Ishikawa (cell line): ENCODE data around the gene SH2D4B.

ENCODE experiments used
- CEBPB ChIP-seq: IDR thresholded peaks from 2 replicates; pipeline ENCODE4 v1.6.1; 2012
- CREB1 ChIP-seq: IDR thresholded peaks from 2 replicates; pipeline ENCODE4 v1.6.1; 2012; ENCODE audit warnings: low read depth
- EGR1 ChIP-seq: IDR thresholded peaks from 2 replicates; pipeline ENCODE4 v1.6.1; 2012
- EP300 ChIP-seq: IDR thresholded peaks from 2 replicates; pipeline ENCODE4 v1.6.1; 2012; ENCODE audit warnings: borderline replicate concordance
- FOXM1 ChIP-seq: IDR thresholded peaks from 2 replicates; pipeline ENCODE4 v1.6.1; 2012; ENCODE audit warnings: low read depth, borderline replicate concordance
- NFIC ChIP-seq: IDR thresholded peaks from 2 replicates; pipeline ENCODE4 v1.6.1; 2012
- RAD21 ChIP-seq: IDR thresholded peaks from 2 replicates; pipeline ENCODE4 v1.6.1; 2012; ENCODE audit warnings: low read depth
- REST ChIP-seq: IDR thresholded peaks from 2 replicates; pipeline ENCODE4 v1.6.1; 2012; ENCODE audit warnings: low read depth, mild to moderate bottlenecking
- TAF1 ChIP-seq: IDR thresholded peaks from 2 replicates; pipeline ENCODE4 v1.6.1; 2012; ENCODE audit warnings: low read depth, mild to moderate bottlenecking
- TCF12 ChIP-seq: IDR thresholded peaks from 2 replicates; pipeline ENCODE4 v1.6.1; 2012; ENCODE audit warnings: low read depth
- TEAD4 ChIP-seq: IDR thresholded peaks from 2 replicates; pipeline ENCODE4 v1.6.1; 2012
- YY1 ChIP-seq: IDR thresholded peaks from 2 replicates; pipeline ENCODE4 v1.6.1; 2012; ENCODE audit warnings: low read depth
- ZBTB7A ChIP-seq: IDR thresholded peaks from 2 replicates; pipeline ENCODE4 v1.6.1; 2012; ENCODE audit warnings: low read depth
- TF ChIP-seq, protein P1 (sequence below): IDR thresholded peaks from 2 replicates; pipeline ENCODE4 v1.6.1; 2012
- TF ChIP-seq, protein P2 (sequence below): IDR thresholded peaks from 2 replicates; pipeline ENCODE4 v1.6.1; 2012

SH2D4B gene

GRCh38 chr10:80613466-80614170, 75.9 kb downstream of the SH2D4B start:
- no peak for TF ChIP-seq TEAD4
- no peak for TF ChIP-seq CEBPB
- TF ChIP-seq, protein P1, sequence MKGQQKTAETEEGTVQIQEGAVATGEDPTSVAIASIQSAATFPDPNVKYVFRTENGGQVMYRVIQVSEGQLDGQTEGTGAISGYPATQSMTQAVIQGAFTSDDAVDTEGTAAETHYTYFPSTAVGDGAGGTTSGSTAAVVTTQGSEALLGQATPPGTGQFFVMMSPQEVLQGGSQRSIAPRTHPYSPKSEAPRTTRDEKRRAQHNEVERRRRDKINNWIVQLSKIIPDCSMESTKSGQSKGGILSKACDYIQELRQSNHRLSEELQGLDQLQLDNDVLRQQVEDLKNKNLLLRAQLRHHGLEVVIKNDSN = 0 out of 2 replicates have a peak, but pooled peaks have one; percentile 11

DNA sequence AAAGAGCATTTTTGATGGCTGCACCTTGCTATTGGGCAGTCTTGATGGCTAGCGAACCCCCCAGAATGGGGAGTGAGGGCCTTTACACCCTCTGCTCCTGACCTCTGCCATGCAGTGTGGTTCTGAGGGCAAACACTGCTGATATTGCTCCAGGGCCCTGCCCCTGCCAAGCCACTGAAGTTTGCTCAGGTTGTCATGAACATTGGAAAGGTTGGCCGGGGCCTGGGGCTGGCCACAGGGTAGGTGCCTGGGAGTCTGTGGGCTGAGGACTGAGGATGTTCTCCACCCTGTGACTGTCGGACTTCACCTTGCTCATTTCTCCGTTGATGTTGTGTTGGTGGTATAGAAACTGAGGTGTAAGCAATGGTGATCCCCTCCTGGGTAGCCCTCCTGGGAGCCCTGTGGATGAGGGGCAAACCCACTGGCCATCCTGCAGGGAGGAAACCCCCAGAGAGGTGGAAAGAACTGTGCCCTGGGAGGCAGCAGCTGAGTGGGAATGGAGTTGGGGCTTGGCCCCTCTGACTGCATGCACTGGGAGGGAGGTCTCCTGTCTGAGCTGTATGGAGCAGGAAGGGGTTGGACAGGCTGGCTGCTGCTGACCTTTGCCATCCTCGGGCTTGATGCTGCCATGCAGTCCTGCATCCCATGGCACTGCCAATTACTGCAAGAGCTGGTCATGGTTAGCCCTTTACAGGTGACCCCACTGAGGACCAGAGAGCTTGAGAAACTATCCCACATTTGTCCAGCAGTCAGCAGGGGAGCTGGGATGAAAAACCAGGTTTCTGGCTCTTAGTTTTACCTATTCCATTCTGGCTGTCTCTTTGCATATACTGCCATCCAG, 77.1 kb downstream of the SH2D4B start:
- no peak for TF ChIP-seq TAF1
- no peak for TF ChIP-seq NFIC
- TF ChIP-seq TEAD4 = no peak
- TF ChIP-seq ZBTB7A = no peak
- no peak for TF ChIP-seq CREB1
- no peak for TF ChIP-seq CEBPB
- TF ChIP-seq TCF12 = no peak

DNA sequence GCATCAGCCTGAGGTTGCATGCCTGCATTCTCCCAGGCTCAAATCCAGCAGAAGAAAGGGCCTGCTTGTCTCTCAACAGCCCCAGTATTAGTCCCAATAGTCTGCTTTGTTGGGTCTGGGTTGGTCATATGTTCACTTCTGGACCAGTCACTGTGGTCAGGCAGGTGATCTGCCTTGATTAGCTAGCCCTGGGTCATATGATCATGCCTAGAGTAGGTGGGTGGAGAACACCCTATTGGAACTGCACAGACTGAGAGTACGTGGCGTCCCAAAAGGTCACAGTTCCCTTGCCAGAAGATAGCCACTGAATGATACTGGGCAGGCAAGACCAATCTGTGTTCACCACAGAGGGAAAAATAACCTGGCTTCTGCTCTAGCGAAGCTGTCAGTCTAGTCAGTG, 80.1 kb downstream of the SH2D4B start:
- TF ChIP-seq REST (no peak), TAF1 (no peak), EGR1 (no peak), TEAD4 (no peak), TCF12 (no peak), CREB1 (no peak), YY1 (no peak), ZBTB7A (no peak), RAD21 (no peak), CEBPB (no peak), FOXM1 (no peak), NFIC (no peak), EP300 (no peak)
- TF ChIP-seq, protein P2, sequence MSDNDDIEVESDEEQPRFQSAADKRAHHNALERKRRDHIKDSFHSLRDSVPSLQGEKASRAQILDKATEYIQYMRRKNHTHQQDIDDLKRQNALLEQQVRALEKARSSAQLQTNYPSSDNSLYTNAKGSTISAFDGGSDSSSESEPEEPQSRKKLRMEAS = no peak
- TF ChIP-seq, protein P1 = no peak

- no peak for TF ChIP-seq FOXM1
Observed at GRCh38 chr10:80619036-80619435, 81.3 kb downstream of the SH2D4B start.

DNA sequence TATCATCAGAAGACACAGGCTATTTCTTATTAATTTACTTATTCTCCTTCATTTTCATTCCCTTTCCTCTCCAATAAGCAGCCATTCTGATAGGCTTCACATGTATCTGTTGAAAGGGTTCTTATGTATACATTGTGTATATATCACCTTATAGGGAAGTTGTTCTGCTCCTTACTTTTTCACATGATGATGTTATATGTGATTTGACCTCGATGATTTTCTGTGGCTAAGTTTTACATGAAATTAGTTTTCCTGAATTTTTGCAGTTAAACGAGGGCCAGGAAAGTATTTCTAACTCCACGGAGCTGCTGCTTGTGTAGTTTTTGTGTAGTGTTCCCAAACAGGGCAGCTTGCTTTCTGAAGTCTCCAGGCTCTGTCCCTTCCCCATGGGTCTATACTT, 84.5 kb downstream of the SH2D4B start:
- TF ChIP-seq FOXM1 (no peak), CREB1 (no peak), REST (no peak), ZBTB7A (no peak), YY1 (no peak)
- TF ChIP-seq, protein P1 = no peak
- TF ChIP-seq, protein P2 = no peak

GRCh38 chr10:80630324-80630723, 92.6 kb downstream of the SH2D4B start:
- TF ChIP-seq CREB1 (no peak), TAF1 (no peak), RAD21 (no peak), EGR1 (no peak), CEBPB (no peak), NFIC (no peak), REST (no peak), TCF12 (no peak), FOXM1 (no peak), ZBTB7A (no peak), YY1 (no peak), EP300 (no peak), TEAD4 (no peak)
- TF ChIP-seq, protein P2 = no peak
- TF ChIP-seq, protein P1 = no peak
